Stimulated activated memory B cell treated with anti-CD40 and anti-IgM and Interleukin-4, amounts not matched to agents 10 μg/mL and 1 μg/mL and 100 μg/mL, for 72 hours (primary cell): ENCODE results near the gene SLC44A1.

ENCODE experiments used
- ATAC-seq: fragments of 150-1000 bp; cut with Tn5 transposase; 2 replicates; pipeline ENCODE4 v1.10.0; 2021
- H3K27ac Mint-ChIP-seq: one replicate; pipeline ENCODE4 v1.8.0; 2022; ENCODE audit warnings: mild to moderate bottlenecking, mixed read lengths
- H3K27me3 Mint-ChIP-seq: one replicate; pipeline ENCODE4 v1.8.0; 2022; ENCODE audit warnings: mixed read lengths
- H3K36me3 Mint-ChIP-seq: one replicate; pipeline ENCODE4 v1.8.0; 2022; ENCODE audit warnings: mixed read lengths
- H3K4me1 Mint-ChIP-seq: one replicate; pipeline ENCODE4 v1.8.0; 2022; ENCODE audit warnings: mixed read lengths
- H3K4me3 Mint-ChIP-seq: one replicate; pipeline ENCODE4 v1.8.0; 2022; ENCODE audit warnings: mild to moderate bottlenecking, moderate library complexity, mixed read lengths
- H3K9me3 Mint-ChIP-seq: one replicate; pipeline ENCODE4 v1.8.0; 2022; ENCODE audit warnings: mixed read lengths

The SLC44A1 gene

GRCh38 chr9:105389796-105390195 lies 145.3 kb downstream of the SLC44A1 start:
- Mint-ChIP-seq H3K36me3 (no peaks in the 10 kb centered on the region), H3K4me1 (peaks cover 12% of the 10 kb centered on the region), H3K27ac (no peak overlapping the region), H3K27me3 (no peaks in the 10 kb centered on the region), H3K9me3 (no peaks in the 10 kb centered on the region), H3K4me3 (no peak overlapping the region)
- ATAC-seq = no peak

DNA sequence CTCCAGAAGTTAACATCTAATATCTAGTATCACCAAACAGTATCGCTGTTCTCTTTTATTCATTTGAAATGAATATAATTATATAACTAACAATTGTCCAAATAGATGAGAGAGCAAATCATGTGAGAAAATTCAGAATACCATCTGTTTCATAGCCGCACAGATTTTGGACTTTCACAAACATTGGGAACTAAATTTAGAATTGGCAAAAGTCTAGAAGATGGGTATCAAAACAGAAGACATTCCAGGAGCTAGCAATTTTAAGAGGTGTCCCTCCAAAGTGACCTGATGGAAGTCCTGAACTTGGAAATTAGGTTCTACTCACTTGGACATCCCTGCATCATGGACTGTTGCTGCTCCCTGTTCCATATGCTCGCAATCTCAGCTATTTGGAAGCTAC lies 146.4 kb downstream of the SLC44A1 start:
- no peaks in the 10 kb centered on the region for H3K36me3 Mint-ChIP-seq
- H3K27me3 Mint-ChIP-seq = no peaks in the 10 kb centered on the region
- H3K4me3 Mint-ChIP-seq = no peak overlapping the region
- no peak for ATAC-seq
- H3K4me1 Mint-ChIP-seq = peaks cover under 1% of the 10 kb centered on the region
- no peaks in the 10 kb centered on the region for H3K9me3 Mint-ChIP-seq
- H3K27ac Mint-ChIP-seq = no peak overlapping the region

GRCh38 chr9:105391288-105391687 lies 146.8 kb downstream of the SLC44A1 start:
- no peak for ATAC-seq

GRCh38 chr9:105392531-105392930 lies 148.1 kb downstream of the SLC44A1 start:
- Mint-ChIP-seq H3K9me3 (no peaks in the 10 kb centered on the region), H3K36me3 (no peaks in the 10 kb centered on the region), H3K27ac (no peak overlapping the region), H3K4me1 (no peaks in the 10 kb centered on the region), H3K4me3 (no peak overlapping the region), H3K27me3 (no peaks in the 10 kb centered on the region)
- no peak for ATAC-seq

More at GRCh38 chr9:105391288-105391687, 146.8 kb downstream of the SLC44A1 start:
- no peaks in the 10 kb centered on the region for H3K9me3 Mint-ChIP-seq
- no peaks in the 10 kb centered on the region for H3K27me3 Mint-ChIP-seq
- no peaks in the 10 kb centered on the region for H3K36me3 Mint-ChIP-seq
- no peaks in the 10 kb centered on the region for H3K4me1 Mint-ChIP-seq
- no peak overlapping the region for H3K4me3 Mint-ChIP-seq
- H3K27ac Mint-ChIP-seq = no peak overlapping the region

- no peak overlapping the region for H3K27ac Mint-ChIP-seq
- ATAC-seq = no peak
- no peaks in the 10 kb centered on the region for H3K27me3 Mint-ChIP-seq
- no peak overlapping the region for H3K4me3 Mint-ChIP-seq
- H3K4me1 Mint-ChIP-seq = no peaks in the 10 kb centered on the region
- no peaks in the 10 kb centered on the region for H3K36me3 Mint-ChIP-seq
- H3K9me3 Mint-ChIP-seq = no peaks in the 10 kb centered on the region
Observed at GRCh38 chr9:105393576-105394344, 149.3 kb downstream of the SLC44A1 start.

DNA sequence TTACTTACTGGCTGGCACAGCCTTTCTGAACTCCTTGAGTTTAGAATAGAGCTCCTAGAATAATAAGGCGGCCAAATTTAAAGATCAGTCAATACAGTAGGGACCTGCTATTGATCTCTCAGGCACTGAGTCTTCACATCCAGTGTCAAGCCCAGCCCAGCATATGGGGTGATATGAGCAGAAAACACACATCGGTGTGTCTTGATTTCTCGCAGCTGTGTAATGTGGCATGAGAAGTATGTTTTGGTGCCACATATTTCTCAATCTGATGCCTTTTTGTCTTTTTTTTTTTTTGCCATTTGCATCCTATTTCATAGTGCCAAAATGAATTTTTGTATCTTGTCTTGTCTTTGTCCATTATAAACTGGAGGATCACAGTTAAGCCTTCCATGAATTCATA lies 152.0 kb downstream of the SLC44A1 start:
- no peak overlapping the region for H3K27ac Mint-ChIP-seq
- H3K36me3 Mint-ChIP-seq = no peaks in the 10 kb centered on the region
- H3K27me3 Mint-ChIP-seq = no peaks in the 10 kb centered on the region
- no peaks in the 10 kb centered on the region for H3K9me3 Mint-ChIP-seq
- H3K4me1 Mint-ChIP-seq = no peaks in the 10 kb centered on the region
- no peak for ATAC-seq
- no peak overlapping the region for H3K4me3 Mint-ChIP-seq

- no peaks in the 10 kb centered on the region for H3K9me3 Mint-ChIP-seq
- ATAC-seq = no peak
- no peaks in the 10 kb centered on the region for H3K4me1 Mint-ChIP-seq
- H3K27ac Mint-ChIP-seq = no peak overlapping the region
- H3K36me3 Mint-ChIP-seq = no peaks in the 10 kb centered on the region
- H3K27me3 Mint-ChIP-seq = no peaks in the 10 kb centered on the region
- no peak overlapping the region for H3K4me3 Mint-ChIP-seq
Observed at GRCh38 chr9:105396901-105397300, 152.4 kb downstream of the SLC44A1 start.

GRCh38 chr9:105399117-105399516 lies 154.7 kb downstream of the SLC44A1 start:
- H3K9me3 Mint-ChIP-seq = no peaks in the 10 kb centered on the region
- H3K36me3 Mint-ChIP-seq = no peaks in the 10 kb centered on the region
- ATAC-seq = no peak
- H3K27me3 Mint-ChIP-seq = peaks cover 18% of the 10 kb centered on the region
- H3K4me1 Mint-ChIP-seq = no peaks in the 10 kb centered on the region
- no peak overlapping the region for H3K27ac Mint-ChIP-seq
- H3K4me3 Mint-ChIP-seq = no peak overlapping the region

GRCh38 chr9:105401651-105402050 lies 157.2 kb downstream of the SLC44A1 start:
- Mint-ChIP-seq H3K36me3 (peaks cover under 1% of the 10 kb centered on the region), H3K4me1 (no peaks in the 10 kb centered on the region), H3K27ac (no peak overlapping the region), H3K27me3 (peaks cover 23% of the 10 kb centered on the region), H3K9me3 (peaks cover 3% of the 10 kb centered on the region), H3K4me3 (no peak overlapping the region)
- ATAC-seq = no peak

- H3K27me3 Mint-ChIP-seq = peaks cover 23% of the 10 kb centered on the region
- no peak overlapping the region for H3K4me3 Mint-ChIP-seq
- no peak overlapping the region for H3K27ac Mint-ChIP-seq
- ATAC-seq = no peak
- no peaks in the 10 kb centered on the region for H3K4me1 Mint-ChIP-seq
- H3K9me3 Mint-ChIP-seq = peaks cover 6% of the 10 kb centered on the region
- H3K36me3 Mint-ChIP-seq = peaks cover 6% of the 10 kb centered on the region
Observed at GRCh38 chr9:105403552-105404248, 159.2 kb downstream of the SLC44A1 start.

DNA sequence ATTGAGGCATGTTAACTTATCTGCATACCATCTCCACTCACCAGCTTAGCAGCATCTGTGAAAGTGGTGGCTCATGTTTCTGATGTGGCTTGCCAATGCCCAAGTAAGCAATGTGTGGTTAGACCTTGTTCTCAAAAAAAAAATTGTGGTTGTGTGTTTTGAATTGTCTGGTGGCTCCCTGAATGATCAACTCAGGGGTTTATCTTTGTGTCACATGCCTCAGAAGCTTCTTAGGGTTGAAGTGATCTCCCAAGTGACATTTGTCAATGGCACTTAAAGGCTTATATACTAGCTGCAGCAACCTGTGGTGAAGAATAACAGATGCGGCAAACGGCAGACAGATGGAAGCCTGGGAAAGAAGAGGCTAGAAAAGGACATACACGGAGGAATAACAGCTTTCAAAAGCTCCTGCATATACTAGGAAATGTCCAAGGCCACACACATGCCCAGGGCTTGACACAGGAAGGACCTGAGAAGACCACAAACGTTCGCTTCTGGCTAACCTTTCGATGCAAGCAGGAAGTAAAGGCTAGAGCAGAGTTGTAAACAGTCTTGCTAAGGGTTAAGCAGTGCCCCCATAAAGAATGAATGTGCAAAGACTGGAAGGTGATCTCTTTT lies 161.2 kb downstream of the SLC44A1 start:
- Mint-ChIP-seq H3K4me1 (no peaks in the 10 kb centered on the region), H3K4me3 (no peak overlapping the region), H3K27ac (no peak overlapping the region), H3K9me3 (peaks cover 11% of the 10 kb centered on the region), H3K36me3 (peaks cover 6% of the 10 kb centered on the region), H3K27me3 (peaks cover 23% of the 10 kb centered on the region)
- ATAC-seq = peak; percentile 79

GRCh38 chr9:105406369-105406768 lies 161.9 kb downstream of the SLC44A1 start:
- peaks cover 14% of the 10 kb centered on the region for H3K9me3 Mint-ChIP-seq
- H3K27ac Mint-ChIP-seq = no peak overlapping the region
- peaks cover 6% of the 10 kb centered on the region for H3K36me3 Mint-ChIP-seq
- ATAC-seq = no peak
- H3K4me3 Mint-ChIP-seq = no peak overlapping the region
- peaks cover 23% of the 10 kb centered on the region for H3K27me3 Mint-ChIP-seq
- no peaks in the 10 kb centered on the region for H3K4me1 Mint-ChIP-seq

DNA sequence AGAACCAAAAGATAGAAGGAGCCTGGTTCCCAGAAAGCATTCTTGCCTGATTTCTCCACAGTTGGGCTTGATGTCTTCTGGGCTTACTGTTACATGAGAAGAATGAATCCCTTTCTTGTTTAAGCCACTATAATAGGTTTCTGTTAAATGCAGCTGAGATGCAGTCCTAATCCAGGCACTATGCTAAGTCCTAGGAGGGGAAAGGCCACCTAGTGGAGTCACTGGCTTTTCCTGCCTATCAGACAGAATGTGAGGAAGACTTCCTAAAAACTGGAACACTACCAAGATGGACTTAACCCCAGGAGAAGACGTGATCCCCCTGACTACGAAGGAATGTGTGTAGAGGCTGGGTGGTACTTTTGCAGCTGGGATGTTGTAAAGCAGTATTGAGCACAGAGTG lies 169.1 kb downstream of the SLC44A1 start:
- no peak overlapping the region for H3K27ac Mint-ChIP-seq
- no peak for ATAC-seq

GRCh38 chr9:105414947-105415661 lies 170.7 kb downstream of the SLC44A1 start:
- Mint-ChIP-seq H3K4me3 (no peak overlapping the region), H3K27me3 (no peaks in the 10 kb centered on the region), H3K36me3 (no peaks in the 10 kb centered on the region), H3K4me1 (no peaks in the 10 kb centered on the region), H3K9me3 (peaks cover 4% of the 10 kb centered on the region), H3K27ac (no peak overlapping the region)
- peak; percentile 74 for ATAC-seq

More for the DNA sequence above, 169.1 kb downstream of the SLC44A1 start:
- no peaks in the 10 kb centered on the region for H3K36me3 Mint-ChIP-seq
- no peaks in the 10 kb centered on the region for H3K27me3 Mint-ChIP-seq
- H3K9me3 Mint-ChIP-seq = peaks cover 8% of the 10 kb centered on the region
- no peaks in the 10 kb centered on the region for H3K4me1 Mint-ChIP-seq
- no peak overlapping the region for H3K4me3 Mint-ChIP-seq

DNA sequence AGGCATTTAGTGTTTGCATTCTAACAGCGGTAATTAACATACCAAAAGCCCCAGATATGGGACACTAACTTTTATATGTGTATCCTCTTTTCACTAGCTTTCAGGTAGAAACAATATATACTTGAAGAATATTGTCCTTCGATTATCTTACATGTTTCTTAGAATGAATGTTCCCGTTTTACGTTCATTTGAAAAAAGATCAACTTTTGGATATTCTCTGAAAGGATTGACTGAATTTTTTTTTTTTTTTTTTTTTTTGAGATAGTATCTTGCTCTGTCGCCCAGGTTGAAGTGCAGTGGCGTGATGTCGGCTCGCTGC lies 171.2 kb downstream of the SLC44A1 start:
- H3K27me3 Mint-ChIP-seq = no peaks in the 10 kb centered on the region
- no peak for ATAC-seq
- no peaks in the 10 kb centered on the region for H3K36me3 Mint-ChIP-seq
- H3K4me1 Mint-ChIP-seq = no peaks in the 10 kb centered on the region
- H3K4me3 Mint-ChIP-seq = no peak overlapping the region
- peaks cover 4% of the 10 kb centered on the region for H3K9me3 Mint-ChIP-seq
- H3K27ac Mint-ChIP-seq = no peak overlapping the region
